Measurements from ENCODE around the gene ZNF154.

DNA sequence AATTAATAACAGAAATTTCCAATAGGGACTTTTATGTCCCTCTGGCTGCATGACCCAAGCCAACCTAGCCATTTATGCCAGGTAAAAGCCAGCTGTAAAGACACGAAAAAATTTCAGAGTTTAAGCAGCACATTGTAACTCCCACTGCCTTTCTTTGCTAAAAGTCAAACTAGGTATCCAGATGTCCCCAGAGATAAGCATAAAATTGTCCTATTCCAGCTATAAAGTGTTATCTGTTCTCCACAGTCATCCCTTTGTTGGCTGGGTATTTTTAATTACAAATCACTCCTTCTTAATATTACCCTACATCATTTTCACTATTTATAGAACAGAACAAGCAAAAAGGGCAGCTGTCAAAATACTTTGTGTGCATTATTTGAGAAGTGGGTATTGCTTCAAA is 3.2 kb upstream of the ZNF154 start:
- TF ChIP-seq EZH2 (IDR thresholded peaks at IDR 0.05; ENCODE audit: insufficient read depth, poor library complexity, severe bottlenecking) = no peak
- TF ChIP-seq EZH2phosphoT487 (IDR thresholded peaks at IDR 0.05; ENCODE audit: insufficient read depth, low read depth) = no peak

All from GM23248 (cell line).